ENCODE results near the gene PECR.

The PECR gene

DNA sequence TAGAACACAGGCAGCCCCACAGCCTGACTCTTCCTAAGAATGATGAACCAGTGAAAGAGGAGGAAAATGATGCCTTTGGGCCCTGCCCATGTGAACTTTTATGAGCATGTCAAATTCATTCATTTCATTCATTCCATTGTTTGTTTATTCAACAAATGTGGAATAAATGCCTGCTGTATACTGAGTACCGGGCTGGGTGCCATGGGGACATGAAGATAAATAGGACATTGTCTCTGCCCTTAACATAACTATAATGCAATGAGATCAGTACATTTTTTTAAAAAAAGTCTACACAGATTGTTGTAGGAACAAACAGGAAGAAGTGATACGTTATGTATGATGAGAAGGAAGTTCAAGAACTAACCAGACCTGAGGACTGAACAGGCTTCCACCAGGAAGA is 83.0 kb downstream of the PECR start (continued):
- TF ChIP-seq ZNF530 (tag by site-specific recombination; IDR thresholded peaks at IDR 0.05; ENCODE audit: low read depth) (no peak), GLIS2 (tag by site-specific recombination; IDR thresholded peaks at IDR 0.05) (no peak), KLF7 (tag by site-specific recombination; IDR thresholded peaks at IDR 0.05; ENCODE audit: borderline replicate concordance) (no peak)

DNA sequence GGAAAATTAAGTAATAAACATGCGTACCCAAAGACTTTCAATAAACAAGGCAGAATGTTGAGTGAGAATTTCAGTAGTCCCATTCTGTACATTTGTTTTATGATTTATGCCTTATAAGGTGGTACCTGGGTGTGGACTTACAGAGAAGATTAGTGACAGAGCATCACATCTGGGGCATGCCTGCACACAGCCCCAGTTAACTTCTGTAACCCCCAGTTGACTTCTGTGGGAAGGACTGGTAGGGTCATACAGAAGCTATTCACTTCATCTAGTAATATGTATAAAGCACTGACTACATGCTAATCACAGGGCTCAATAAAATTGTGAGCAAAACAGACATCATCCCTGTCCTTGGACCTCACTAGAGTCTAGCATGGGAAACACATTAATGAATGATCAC is 84.4 kb downstream of the PECR start:
- TF ChIP-seq ZNF585B (tag by site-specific recombination; IDR thresholded peaks at IDR 0.05), result no peak
- TF ChIP-seq, protein P1, sequence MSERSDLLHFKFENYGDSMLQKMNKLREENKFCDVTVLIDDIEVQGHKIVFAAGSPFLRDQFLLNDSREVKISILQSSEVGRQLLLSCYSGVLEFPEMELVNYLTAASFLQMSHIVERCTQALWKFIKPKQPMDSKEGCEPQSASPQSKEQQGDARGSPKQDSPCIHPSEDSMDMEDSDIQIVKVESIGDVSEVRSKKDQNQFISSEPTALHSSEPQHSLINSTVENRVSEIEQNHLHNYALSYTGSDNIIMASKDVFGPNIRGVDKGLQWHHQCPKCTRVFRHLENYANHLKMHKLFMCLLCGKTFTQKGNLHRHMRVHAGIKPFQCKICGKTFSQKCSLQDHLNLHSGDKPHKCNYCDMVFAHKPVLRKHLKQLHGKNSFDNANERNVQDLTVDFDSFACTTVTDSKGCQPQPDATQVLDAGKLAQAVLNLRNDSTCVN (tag by site-specific recombination; optimal IDR thresholded peaks at IDR 0.05), result no peak
- no peak for TF ChIP-seq ZNF596 (tag by site-specific recombination; IDR thresholded peaks at IDR 0.05)
- TF ChIP-seq REPIN1 (tag by site-specific recombination; IDR thresholded peaks at IDR 0.05; ENCODE audit: low read depth), result no peak
- TF ChIP-seq ZNF37A (tag by site-specific recombination; IDR thresholded peaks at IDR 0.05), result no peak
- TF ChIP-seq ZNF202 (tag by site-specific recombination; IDR thresholded peaks at IDR 0.05; ENCODE audit: borderline replicate concordance), result no peak
- TF ChIP-seq ZBTB48 (tag by site-specific recombination; IDR thresholded peaks at IDR 0.05), result no peak
- TF ChIP-seq, protein P2, sequence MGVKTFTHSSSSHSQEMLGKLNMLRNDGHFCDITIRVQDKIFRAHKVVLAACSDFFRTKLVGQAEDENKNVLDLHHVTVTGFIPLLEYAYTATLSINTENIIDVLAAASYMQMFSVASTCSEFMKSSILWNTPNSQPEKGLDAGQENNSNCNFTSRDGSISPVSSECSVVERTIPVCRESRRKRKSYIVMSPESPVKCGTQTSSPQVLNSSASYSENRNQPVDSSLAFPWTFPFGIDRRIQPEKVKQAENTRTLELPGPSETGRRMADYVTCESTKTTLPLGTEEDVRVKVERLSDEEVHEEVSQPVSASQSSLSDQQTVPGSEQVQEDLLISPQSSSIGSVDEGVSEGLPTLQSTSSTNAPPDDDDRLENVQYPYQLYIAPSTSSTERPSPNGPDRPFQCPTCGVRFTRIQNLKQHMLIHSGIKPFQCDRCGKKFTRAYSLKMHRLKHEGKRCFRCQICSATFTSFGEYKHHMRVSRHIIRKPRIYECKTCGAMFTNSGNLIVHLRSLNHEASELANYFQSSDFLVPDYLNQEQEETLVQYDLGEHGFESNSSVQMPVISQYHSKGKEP (tag by site-specific recombination; IDR thresholded peaks at IDR 0.05), result no peak
- TF ChIP-seq KLF9 (tag by site-specific recombination; IDR thresholded peaks at IDR 0.05; ENCODE audit: low read depth), result no peak
- no peak for TF ChIP-seq KLF7 (tag by site-specific recombination; IDR thresholded peaks at IDR 0.05; ENCODE audit: borderline replicate concordance)
- TF ChIP-seq ZIC2 (tag by site-specific recombination; IDR thresholded peaks at IDR 0.05), result no peak
- no peak for TF ChIP-seq ZNF239 (tag by site-specific recombination; IDR thresholded peaks at IDR 0.05)
- TF ChIP-seq, protein P3, sequence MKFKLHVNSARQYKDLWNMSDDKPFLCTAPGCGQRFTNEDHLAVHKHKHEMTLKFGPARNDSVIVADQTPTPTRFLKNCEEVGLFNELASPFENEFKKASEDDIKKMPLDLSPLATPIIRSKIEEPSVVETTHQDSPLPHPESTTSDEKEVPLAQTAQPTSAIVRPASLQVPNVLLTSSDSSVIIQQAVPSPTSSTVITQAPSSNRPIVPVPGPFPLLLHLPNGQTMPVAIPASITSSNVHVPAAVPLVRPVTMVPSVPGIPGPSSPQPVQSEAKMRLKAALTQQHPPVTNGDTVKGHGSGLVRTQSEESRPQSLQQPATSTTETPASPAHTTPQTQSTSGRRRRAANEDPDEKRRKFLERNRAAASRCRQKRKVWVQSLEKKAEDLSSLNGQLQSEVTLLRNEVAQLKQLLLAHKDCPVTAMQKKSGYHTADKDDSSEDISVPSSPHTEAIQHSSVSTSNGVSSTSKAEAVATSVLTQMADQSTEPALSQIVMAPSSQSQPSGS (tag by site-specific recombination; IDR thresholded peaks at IDR 0.05; ENCODE audit: low read depth), result no peak
- TF ChIP-seq ZNF394 (tag by site-specific recombination; IDR thresholded peaks at IDR 0.05; ENCODE audit: borderline replicate concordance), result no peak
- no peak for TF ChIP-seq ZNF777 (tag by site-specific recombination; IDR thresholded peaks at IDR 0.05; ENCODE audit: borderline replicate concordance)
- no peak for TF ChIP-seq HOXC10 (CRISPR knock-in tag; IDR thresholded peaks at IDR 0.05)
- TF ChIP-seq ZNF221 (tag by site-specific recombination; IDR thresholded peaks at IDR 0.05; ENCODE audit: borderline replicate concordance), result no peak
- TF ChIP-seq ZNF112 (tag by site-specific recombination; IDR thresholded peaks at IDR 0.05), result no peak
- Histone ChIP-seq H3K9me3 (ENCODE audit: control insufficient read depth, insufficient read depth, low read depth, low read length) (no peaks in the 10 kb centered on the region), H3K4me3 (ENCODE audit: low read depth, low read length) (no peak overlapping the region), H3K4me1 (ENCODE audit: control insufficient read depth, insufficient read depth, low read length) (peaks cover 1% of the 10 kb centered on the region; the same call in 1 of the 2 replicates), H3K36me3 (ENCODE audit: control insufficient read depth in 2 of 2, insufficient read depth in 1 of 2, low read length in 2 of 2) (peaks cover 0 to 39% of the 10 kb centered on the region in 2 experiments; a peak in 1 of 3 replicates), H3K27ac (ENCODE audit: extremely low read depth, low read depth, low read length) (no peak overlapping the region)
- ChIA-PET POLR2A (no interaction called here), CTCF (interaction anchor here (1.2 to 1.6 kb wide), 2 partner anchors 11 to 26 kb away, joined by 3 read pairs; no protein-coding TSS in a partner anchor)

DNA sequence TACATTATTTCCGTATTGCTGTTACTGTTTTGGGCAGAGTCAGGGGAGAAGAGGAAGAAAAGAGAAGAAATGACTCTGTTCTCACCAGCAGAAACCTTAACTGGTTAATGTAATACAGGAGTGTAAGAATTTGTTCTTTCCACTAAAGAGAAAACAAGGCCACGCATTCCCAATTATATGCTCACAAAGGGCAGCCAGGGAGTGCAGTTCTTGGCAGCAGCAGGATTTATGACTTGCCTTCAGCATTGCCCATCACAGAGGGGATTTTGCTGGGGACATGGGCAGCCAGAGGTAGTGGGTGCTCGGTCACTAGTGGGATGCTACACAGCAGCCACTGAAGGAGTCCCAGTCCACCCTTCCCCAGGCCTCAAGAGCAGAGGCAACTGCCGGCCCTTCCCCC is 86.7 kb downstream of the PECR start:
- Histone ChIP-seq H3K36me3 (ENCODE audit: control insufficient read depth in 2 of 2, insufficient read depth in 1 of 2, low read length in 2 of 2) (peaks cover 0 to 34% of the 10 kb centered on the region in 2 experiments; a peak in 1 of 3 replicates), H3K4me3 (ENCODE audit: low read depth, low read length) (no peak overlapping the region), H3K27ac (ENCODE audit: extremely low read depth, low read depth, low read length) (no peak overlapping the region), H3K9me3 (ENCODE audit: control insufficient read depth, insufficient read depth, low read depth, low read length) (no peaks in the 10 kb centered on the region), H3K4me1 (ENCODE audit: control insufficient read depth, insufficient read depth, low read length) (no peaks in the 10 kb centered on the region)
- CTCF ChIA-PET, result interaction anchor here (0.6 to 0.7 kb wide), 3 partner anchors 9 to 37 kb away, joined by 3 to 5 read pairs (median 3); no protein-coding TSS in a partner anchor
- TF ChIP-seq ZNF292 (tag by site-specific recombination; IDR thresholded peaks at IDR 0.05; ENCODE audit: borderline replicate concordance, low read depth), result no peak
- TF ChIP-seq ZXDB (tag by site-specific recombination; IDR thresholded peaks at IDR 0.05), result no peak
- no peak for TF ChIP-seq ZNF629 (tag by site-specific recombination; IDR thresholded peaks at IDR 0.05)
- TF ChIP-seq ZNF791 (tag by site-specific recombination; IDR thresholded peaks at IDR 0.05), result no peak
- TF ChIP-seq ZNF202 (tag by site-specific recombination; IDR thresholded peaks at IDR 0.05; ENCODE audit: borderline replicate concordance), result no peak
- no peak for TF ChIP-seq ZFP37 (tag by site-specific recombination; IDR thresholded peaks at IDR 0.05)
- TF ChIP-seq, protein P2 (tag by site-specific recombination; IDR thresholded peaks at IDR 0.05), result no peak
- no peak for TF ChIP-seq ZNF677 (tag by site-specific recombination; IDR thresholded peaks at IDR 0.05)
- POLR2A ChIA-PET, result no interaction called here
